Subcutaneous adipose tissue (tissue), 4 donors: Measurements from ENCODE around the gene LAMP2. TPM values are rescaled to one million over a fixed set of nuclear protein-coding genes. Genes with fewer than 3 reads are reported as not detected.

ENCODE experiments used
- CTCF ChIP-seq: fragments of 450-650 bp; IDR thresholded peaks from one replicate; pipeline ENCODE4 v1.5.1; 2016; ENCODE audit warnings: low read depth, mild to moderate bottlenecking, control low read depth, antibody characterized with exemption, moderate library complexity
- total RNA-seq, 4 donors: library from RNA; depleted of rRNA; stranded (reverse); fragments of >200 nt; gene quantifications; one replicate each; pipeline ENCODE4 v1.1.0, GENCODE V29; 2016

LAMP2 gene
- total RNA-seq, 4 donors from 2014 or later = 67.3 to 224 (median 130) TPM

- TF ChIP-seq CTCF = no peak
Measured at GRCh38 chrX:120426599-120426998, 42.5 kb downstream of the LAMP2 start.

GRCh38 chrX:120419463-120419862 lies 49.6 kb downstream of the LAMP2 start:
- no peak for TF ChIP-seq CTCF

- TF ChIP-seq CTCF = no peak
Measured at GRCh38 chrX:120408168-120408567, 60.9 kb downstream of the LAMP2 start.

- TF ChIP-seq CTCF = no peak
Measured at GRCh38 chrX:120406638-120407037, 62.5 kb downstream of the LAMP2 start.

GRCh38 chrX:120402369-120402768 lies 66.7 kb downstream of the LAMP2 start:
- TF ChIP-seq CTCF = no peak

- TF ChIP-seq CTCF = no peak
Measured at GRCh38 chrX:120401301-120401700, 67.8 kb downstream of the LAMP2 start.

GRCh38 chrX:120380699-120381098 lies 88.4 kb downstream of the LAMP2 start:
- TF ChIP-seq CTCF = no peak
